HG03442 (cell line): ENCODE results near the gene HMX2.

Source experiments
- ATAC-seq: cut with Tn5 transposase; IDR thresholded peaks from one replicate; pipeline ENCODE4 v1.9.1; 2021; ENCODE audit warnings: mild to moderate bottlenecking, moderate library complexity; ENCODE audit not compliant: unreplicated experiment

Gene HMX2

DNA sequence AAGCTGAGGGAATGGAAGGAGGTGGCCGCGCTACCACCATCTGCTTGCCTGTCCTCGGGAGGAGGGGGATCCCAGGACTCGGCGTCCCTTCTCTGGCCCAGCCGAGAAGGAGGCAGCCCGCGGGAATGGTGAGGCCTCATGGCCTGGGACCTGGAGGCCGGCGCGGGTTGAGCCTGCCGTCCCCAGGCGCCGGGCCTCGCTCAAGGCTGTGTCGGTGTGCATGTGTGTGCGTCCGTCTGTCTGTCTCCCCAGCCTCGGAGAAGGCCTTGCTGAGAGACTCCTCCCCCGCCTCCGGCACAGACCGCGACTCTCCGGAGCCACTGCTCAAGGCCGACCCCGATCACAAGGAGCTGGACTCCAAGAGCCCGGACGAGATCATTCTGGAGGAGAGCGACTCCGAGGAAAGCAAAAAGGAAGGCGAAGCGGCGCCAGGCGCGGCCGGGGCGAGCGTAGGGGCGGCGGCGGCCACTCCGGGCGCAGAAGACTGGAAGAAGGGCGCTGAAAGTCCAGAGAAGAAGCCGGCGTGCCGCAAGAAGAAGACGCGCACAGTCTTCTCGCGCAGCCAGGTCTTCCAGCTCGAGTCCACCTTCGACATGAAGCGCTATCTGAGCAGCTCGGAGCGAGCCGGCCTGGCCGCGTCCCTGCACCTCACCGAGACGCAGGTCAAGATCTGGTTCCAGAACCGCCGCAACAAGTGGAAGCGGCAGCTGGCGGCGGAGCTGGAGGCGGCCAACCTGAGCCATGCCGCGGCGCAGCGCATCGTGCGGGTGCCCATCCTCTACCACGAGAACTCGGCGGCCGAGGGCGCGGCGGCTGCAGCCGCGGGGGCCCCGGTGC is 10.9 kb upstream of the HMX2 start:
- ATAC-seq: no peak

DNA sequence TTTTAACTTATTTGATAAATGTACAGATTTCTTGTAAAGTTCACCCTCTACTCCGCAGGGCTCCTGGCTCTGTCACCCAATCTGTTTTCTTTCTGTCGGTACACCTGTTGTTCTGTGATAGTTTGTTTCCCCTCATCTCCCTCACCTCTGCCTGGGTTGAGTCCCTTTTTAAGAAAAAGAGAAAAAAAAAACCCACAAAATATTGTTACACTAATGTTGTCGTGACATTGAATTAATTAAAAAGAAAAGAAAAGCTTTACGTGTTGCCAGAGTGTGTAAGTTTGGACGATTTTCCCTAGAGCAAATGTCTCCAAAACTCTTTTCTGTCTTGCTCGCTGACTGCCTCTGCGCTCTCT is 8.8 kb upstream of the HMX2 start:
- no peak for ATAC-seq

DNA sequence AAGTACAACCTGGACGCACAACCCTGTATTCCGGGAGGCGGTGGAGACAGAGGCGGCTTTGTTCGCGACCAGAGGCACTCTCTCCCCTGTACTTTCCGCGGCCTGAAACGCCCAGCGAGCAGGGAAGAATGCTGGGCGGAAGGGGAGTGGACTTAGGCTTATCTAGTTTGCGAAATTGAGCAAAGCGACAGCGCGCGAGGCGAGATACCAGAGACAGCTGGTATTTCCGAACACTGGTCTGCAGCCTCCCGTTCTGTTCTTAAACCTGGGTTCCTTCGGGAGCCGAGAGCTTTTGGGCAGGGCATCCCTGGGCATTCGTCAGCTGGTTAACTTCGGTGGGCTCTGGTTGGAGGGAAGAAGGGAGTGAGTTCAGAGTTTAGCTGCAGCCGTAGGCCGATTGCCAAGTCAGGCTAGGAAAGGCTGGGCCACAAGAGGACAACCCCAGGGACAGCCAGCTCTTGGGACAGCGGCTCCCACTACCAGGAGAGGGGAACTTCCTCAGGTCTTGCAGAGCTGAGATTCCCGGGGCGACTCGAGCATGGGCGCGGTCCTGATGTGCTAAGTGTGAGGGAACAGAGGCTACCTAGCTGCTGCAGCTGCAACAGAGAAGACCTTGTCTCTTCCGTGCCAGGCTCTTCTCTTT is 8.3 kb upstream of the HMX2 start:
- no peak for ATAC-seq

DNA sequence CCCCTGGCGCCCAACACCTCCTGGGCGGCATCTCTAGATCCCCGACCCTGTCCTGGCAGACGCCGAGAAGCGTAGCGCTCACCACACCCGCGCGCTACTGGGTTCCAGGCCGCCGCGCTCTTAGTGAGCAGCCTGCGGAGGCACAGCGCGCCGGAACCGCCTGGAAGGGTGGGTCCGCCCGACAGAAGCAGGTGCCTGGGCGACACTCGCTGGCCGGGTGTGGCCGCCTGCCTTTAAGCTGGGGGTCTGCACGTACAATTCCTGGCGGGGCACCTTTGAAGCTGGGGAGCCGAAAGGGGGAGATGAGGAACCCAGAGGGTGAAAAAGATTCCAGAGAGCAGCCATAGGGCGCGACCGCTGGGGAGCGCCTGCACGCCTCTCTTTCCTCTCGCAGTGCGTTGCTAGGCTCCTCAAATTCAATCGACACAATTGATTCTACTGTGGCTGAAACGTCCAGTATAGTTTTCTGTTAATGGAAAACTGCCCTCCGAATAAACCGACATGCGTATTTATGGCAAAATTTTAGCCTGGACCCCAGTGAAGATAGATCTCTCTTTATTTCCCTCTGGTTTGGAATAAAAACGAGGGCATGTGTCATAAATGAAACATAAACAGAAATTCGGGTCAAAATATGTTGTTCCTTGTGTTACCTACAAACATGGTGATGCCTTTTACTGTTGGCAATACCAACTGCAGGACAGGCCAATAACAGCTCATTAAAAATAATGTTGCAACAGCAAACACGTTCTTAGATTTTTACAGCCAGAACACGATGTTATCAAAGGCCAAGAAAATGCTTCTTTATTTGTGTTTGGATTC is 7.6 kb upstream of the HMX2 start:
- ATAC-seq: no peak

DNA sequence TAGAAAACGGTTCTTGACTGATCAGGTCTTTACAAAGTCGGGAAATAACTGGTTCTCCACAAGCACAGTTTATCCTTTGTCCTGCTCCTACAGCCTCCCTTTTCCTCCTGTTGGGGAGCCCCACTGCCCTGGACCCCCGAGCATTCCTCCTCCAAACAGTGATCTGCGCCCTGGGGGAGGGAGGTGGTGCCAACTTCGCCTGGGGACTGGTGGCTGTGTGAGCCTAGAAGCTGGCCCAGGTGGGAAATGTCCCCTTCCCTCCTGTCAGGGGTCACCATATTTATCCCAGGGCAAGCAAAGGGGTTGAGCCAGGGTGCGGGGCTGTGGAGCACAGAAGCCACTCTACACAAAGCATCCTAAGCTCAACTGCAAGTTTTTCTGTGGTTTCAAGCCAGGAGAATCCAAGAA is 6.9 kb upstream of the HMX2 start:
- ATAC-seq: no peak

DNA sequence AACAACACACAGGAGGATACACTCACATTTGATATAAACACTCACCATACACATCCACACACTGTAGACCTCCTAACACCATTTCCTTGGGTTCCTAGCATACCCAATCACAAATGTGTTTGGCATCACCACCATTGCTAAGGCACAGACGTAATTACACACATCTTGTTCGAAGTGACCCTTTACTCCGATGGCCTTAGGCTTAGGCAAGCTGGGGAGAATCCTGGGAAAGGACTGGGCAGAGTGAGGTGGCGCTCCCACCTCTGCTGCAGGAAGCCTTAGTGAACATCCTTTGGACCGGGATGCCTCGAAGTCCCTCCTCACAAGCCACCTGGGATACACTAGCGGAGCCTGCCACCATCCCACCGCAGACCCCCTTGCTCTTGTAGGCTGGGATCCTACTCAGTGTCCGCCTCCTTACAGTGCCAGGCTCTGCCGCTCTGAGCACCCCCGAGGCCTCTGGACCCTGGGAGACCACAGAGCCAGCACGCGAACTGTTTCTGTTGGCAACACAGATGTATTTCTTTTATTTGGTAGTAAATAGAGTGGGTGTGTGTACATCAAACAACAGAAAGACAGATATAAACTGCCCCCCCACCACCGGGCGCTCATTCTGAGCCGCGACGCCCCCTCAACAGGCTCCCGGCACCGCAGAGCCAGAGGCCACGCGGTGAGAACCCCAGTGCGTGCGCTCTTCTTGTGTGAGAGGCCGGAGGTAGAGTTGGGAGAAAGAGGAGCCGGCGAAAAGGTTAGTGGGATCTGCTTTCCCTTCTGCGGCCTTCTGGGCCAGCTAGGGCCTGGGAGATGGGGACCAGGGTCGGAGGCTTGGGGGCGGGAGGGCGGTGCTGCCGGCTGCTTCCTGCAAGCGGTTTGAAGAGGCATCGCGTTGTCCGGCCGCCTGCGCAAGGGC is 5.9 kb upstream of the HMX2 start:
- no peak for ATAC-seq

DNA sequence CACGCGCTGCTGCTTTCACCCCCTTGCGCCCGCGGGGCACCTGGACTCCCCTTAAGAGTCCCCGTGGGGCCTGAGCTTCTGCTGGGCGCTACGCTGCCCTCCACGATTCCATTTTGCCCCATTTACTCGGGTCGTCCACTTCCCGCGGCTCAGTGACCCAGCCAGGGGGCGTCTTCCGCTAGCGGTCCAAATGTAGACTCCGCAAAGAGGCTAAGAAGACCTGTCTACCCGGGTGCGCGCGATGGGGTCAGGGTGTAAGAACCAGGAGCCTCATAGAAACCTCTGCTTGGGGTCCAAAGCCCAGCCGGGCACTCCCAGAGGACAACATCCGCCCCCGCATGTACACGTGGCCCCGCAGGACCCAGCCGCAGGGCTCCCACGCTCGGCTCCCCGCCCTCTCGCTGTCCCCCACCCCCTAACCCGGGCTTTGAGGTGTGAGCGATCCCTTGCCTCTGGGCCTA is 5.2 kb upstream of the HMX2 start:
- ATAC-seq: no peak

DNA sequence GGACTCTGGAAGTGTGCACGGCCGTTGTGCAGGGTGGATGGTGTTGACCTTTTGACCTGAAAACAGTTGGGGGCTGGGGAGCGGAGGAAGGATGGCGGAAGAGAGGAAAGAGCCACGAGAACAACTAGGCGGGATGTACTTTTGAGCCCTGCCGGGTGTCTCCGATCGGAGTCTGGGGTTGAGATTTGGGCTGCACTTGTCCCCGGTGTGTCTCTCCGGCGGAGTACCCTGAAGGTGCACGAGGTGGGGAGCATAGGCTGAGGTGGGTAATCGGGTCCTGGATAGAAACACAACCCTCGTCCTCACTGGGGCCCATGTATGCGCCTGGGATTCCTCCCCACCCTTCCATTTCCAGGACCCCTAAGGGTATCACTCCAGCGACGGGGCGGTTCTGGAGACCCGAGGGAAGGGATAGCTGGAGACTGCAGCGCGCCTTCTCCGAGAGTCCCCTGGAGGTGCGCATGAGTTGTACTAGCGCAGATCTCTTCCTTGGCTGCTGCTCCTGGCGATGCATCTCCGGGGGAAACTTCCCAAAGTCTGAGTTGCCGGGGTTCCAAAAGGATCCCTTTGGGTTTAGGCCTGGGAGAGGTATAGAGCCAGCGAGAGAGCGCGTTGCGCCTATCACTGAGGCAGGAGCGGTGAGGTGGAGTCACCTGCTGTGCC is 4.6 kb upstream of the HMX2 start:
- ATAC-seq: no peak

DNA sequence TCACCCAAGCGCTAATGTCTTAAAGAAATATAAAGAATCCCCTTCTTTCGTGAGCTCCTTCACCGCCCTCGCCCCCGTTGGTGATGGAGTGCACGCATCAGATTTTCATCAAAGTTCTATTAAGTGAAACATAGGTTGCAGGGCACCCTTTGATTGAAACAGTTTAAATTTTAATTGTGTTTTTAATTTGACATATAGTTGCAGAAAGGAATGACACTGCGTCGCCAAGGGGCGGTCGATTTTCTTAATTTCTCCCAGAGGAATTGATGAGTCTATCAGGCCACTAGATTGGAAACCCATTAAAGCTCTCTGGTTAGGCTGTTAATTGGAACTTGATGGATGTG is 4.1 kb upstream of the HMX2 start:
- ATAC-seq: no peak

DNA sequence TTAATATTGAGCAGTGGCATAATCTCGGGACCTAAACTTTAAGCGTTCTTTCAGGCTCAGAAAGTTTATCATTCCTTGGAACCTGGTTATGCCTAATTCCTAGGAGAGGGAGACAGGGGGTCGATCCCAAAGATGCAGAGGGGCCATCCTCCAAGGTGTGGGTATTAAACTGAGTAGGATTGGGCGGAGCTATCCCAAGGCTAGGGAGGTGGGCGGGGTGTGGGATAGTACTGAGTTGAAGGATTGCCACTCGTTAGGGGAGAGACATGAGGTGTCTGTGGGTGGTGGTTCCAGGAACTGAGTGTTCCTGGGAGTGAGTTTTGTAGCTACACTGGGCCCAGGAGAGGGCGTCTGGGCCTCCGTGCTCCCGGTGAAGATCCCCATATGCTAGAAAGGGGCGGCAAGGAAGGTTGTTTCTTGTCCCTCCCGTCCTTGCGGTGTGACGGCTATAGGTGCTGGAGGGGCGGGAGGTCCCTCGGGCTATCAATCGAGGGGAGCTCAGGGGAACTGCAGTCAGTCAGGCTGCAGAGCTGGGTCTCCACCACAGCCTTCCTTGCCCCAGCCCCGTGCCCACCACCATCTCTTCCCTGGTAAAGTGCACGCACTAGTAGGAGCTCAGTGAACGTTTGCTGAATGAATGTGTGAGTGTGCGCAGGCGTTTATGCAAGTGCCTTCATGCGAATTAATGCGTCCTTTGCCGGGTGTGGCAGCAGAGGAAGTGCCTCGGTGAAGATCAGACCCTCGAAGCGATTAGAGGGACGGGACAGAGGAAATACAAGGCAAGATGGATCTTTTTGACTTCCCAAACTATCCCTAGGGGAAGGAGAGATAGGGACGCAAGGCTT is 3.0 kb upstream of the HMX2 start:
- ATAC-seq: no peak

DNA sequence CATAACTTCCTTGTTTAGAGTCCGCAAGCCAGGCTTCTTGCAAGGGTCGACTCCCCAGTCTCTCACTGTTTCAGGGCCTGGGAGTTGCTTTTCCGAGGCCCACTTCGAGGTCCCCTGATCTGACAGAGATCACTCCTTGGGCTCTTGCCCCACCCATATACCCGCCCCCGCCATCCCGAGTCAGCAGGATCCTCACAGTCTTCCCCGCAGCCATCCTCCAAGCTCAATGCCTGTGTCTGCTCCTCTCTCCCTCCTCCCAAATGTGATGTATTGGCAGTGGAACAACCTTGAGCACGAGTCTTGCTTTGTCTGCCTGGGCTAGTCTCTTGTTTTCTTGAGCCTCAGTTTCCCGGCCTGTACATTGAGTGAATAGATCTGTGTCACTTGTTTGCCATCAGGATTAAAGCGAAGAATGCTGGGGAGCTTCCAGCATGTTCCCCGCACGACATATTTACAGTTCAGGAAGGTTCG is 2.4 kb upstream of the HMX2 start:
- ATAC-seq: no peak

DNA sequence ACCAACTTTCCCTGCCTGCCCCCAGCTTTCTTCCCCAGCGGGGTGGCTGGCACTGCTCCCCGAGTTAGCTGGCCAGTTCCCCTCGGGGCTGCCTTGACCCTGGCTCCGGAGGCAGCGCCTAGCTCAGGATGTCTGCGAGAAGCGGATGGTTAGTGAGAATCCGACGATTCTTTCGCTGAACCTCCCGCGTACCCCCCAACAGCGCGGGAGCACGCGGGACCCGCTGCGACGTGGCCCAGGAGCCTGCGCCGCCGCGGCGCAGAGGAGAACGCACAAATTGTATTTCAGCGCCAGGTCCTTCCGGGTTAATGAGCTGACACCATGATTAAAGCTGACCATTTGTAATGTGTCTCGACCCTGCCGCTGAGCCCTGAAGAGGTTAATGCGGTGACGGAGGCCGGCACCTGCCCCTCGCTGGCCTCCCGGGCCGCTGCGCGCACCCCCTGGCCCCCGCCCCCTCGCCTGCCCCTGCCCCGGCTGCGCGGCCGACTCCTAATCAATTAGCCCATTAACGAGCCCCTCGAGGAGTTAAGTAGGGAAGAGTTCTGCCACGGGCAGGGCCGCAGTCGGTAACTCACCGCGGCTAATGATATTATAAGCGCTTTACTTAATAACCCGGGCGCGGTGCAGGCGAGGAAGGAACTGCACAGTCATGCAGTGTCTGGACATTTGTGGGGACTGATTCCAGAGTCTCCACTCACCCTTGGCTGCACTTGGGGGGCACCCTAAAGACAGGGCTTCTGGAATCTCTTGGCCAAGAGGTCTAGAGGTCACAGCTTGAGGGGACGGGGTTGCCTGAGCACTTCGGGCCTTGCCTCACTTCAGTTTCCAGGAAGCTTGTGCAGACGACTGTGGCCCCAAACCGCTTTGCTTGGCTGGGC is 1.7 kb upstream of the HMX2 start:
- ATAC-seq: no peak

DNA sequence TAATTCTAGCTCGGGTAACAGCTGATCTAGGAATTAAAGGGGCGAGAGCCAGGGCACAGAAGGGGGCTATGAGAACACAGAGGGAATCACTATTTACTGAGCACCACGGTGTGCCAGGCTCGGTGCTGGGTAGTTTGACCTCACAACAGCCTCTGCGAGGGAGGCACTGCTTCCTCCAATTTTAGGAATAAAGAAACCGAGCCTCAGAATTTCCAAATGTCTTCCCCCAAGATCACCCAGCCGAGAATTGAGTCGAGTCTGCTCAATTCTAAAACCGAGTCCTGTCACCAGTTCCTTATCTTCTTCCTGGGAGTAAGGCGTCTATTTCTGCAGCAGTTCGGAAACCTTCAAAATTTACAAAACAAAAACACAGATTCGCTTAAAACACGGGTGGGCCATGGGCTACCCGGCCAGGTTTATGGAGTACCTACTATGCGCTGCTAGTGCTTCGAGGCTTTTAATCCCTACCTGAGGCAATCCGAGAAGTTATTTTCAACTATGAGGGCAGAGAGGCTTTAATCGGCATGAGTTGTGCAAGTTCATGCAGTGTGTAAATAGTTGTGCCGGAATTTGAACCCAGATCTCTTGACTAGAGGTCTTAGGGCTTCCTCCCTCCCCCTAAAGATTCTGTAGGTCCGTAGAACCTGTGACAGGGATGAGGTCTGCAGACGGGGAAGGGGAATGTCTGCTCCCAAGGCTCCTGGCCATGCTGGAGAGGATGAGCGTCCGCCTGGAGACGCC is 872 bp upstream of the HMX2 start:
- no peak for ATAC-seq

DNA sequence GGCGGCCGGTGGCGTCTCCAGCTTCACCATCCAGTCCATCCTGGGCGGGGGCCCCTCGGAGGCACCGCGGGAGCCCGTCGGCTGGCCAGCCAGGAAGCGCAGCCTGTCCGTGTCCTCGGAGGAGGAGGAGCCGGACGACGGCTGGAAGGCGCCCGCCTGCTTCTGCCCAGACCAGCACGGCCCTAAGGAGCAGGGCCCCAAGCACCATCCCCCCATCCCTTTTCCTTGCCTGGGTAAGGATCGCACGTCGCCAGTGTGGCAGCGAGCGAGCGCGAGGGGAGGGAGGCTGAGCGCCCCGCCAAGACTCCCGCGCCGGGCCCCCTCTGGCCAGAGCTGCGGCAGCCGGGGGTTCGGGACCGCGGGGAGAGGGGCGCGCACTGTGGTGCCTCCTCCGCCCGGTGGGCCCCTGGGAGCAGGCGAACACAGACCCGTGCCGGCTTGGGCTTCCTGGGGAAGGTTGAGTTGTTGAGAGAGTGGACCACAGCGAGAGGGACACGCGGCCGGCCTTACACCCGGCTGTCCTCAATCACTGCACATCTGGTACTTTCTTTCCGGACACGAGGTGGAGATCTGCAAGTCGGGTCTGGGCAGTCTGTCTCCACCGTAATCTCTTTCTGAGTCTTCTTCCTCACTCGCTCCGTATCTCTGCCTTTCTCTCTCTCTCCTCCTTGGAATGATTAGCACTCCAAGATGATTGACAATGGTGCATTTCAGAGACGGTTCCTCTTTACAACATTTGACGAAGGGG is 652 bp downstream of the HMX2 start:
- no peak for ATAC-seq

DNA sequence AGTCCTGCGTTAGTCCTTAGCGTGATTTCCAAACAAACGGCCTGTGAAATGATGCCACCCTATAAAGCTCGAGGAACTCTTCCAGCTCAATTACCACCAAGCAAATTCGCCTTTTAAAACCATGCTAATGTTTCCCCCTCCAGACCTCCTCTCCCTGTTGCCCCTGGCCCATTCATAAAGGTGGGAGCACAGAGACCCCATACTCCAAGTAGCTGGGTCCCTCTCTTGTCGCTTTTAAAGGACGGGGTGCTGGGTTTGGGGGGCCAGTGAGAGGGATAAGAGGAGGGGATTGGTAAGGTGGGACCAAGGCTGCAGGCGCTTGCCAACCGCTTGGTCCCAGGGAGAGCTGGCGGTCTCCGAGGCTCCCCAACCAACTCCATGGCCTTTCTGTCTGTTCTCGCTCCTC is 1.2 kb downstream of the HMX2 start:
- no peak for ATAC-seq

DNA sequence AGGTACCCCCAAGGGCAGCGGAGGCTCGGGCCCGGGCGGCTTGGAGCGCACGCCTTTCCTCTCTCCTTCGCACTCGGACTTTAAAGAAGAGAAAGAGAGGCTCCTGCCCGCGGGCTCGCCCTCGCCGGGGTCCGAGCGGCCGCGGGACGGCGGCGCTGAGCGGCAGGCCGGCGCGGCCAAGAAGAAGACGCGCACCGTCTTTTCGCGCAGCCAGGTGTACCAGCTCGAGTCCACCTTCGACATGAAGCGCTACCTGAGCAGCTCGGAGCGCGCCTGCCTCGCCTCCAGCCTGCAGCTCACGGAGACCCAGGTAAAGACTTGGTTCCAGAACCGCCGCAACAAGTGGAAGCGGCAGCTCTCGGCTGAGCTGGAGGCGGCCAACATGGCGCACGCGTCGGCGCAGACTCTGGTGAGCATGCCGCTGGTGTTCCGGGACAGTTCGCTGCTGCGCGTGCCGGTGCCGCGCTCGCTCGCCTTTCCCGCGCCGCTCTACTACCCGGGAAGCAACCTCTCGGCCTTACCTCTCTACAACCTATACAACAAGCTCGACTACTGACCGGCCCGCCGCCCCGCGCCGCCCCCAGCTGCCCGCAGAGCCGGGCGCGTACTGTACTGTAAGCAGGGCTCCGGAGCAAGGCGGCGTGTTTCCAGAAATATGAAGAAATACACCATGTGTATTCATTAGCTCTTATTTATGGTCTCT is 1.8 kb downstream of the HMX2 start:
- no peak for ATAC-seq
